GM18909 (cell line): ENCODE data around the gene CAMK4.

ENCODE experiments used
- ATAC-seq: cut with Tn5 transposase; IDR thresholded peaks from one replicate; pipeline ENCODE4 v1.9.1; 2021; ENCODE audit warnings: mild to moderate bottlenecking; ENCODE audit not compliant: unreplicated experiment, poor library complexity

The CAMK4 gene

GRCh38 chr5:111366388-111366787 lies 142.2 kb downstream of the CAMK4 start:
- ATAC-seq: no peak

GRCh38 chr5:111367115-111367514 lies 142.9 kb downstream of the CAMK4 start:
- ATAC-seq: no peak

- ATAC-seq: no peak
These were observed 148.6 kb downstream of the CAMK4 start for GRCh38 chr5:111372799-111373198.

- no peak for ATAC-seq
These were observed 150.2 kb downstream of the CAMK4 start for GRCh38 chr5:111374380-111374779.

GRCh38 chr5:111375645-111376044 lies 151.5 kb downstream of the CAMK4 start:
- ATAC-seq: no peak

- no peak for ATAC-seq
These were observed 153.1 kb downstream of the CAMK4 start for GRCh38 chr5:111377306-111377705.

- ATAC-seq: no peak
These were observed 155.2 kb downstream of the CAMK4 start for GRCh38 chr5:111379391-111379816.

GRCh38 chr5:111383288-111383970 lies 159.2 kb downstream of the CAMK4 start:
- no peak for ATAC-seq

- no peak for ATAC-seq
These were observed 160.0 kb downstream of the CAMK4 start for GRCh38 chr5:111384220-111384619.

GRCh38 chr5:111385051-111385450 lies 160.9 kb downstream of the CAMK4 start:
- ATAC-seq: no peak

GRCh38 chr5:111385970-111386831 lies 162.0 kb downstream of the CAMK4 start:
- ATAC-seq: no peak

GRCh38 chr5:111386832-111387162 lies 162.6 kb downstream of the CAMK4 start:
- no peak for ATAC-seq

- ATAC-seq: no peak
These were observed 163.2 kb downstream of the CAMK4 start for GRCh38 chr5:111387361-111387760.

- no peak for ATAC-seq
These were observed 165.4 kb downstream of the CAMK4 start for GRCh38 chr5:111389390-111390082.

GRCh38 chr5:111392181-111392580 lies 168.0 kb downstream of the CAMK4 start:
- no peak for ATAC-seq

- no peak for ATAC-seq
These were observed 170.4 kb downstream of the CAMK4 start for GRCh38 chr5:111394586-111394985.

GRCh38 chr5:111398013-111398412 lies 173.8 kb downstream of the CAMK4 start:
- no peak for ATAC-seq

- ATAC-seq: no peak
These were observed 174.9 kb downstream of the CAMK4 start for GRCh38 chr5:111399113-111399512.

GRCh38 chr5:111401906-111402305 lies 177.7 kb downstream of the CAMK4 start:
- ATAC-seq: no peak

GRCh38 chr5:111404270-111404769 lies 180.1 kb downstream of the CAMK4 start:
- no peak for ATAC-seq

- no peak for ATAC-seq
These were observed 183.4 kb downstream of the CAMK4 start for GRCh38 chr5:111407562-111407961.
